Lung (tissue), 12 donors: ENCODE data around the gene KIAA1958. TPM values are rescaled to one million over a fixed set of nuclear protein-coding genes. Genes with fewer than 3 reads are reported as not detected.

Experiments
- ATAC-seq: fragments of 200-7000 bp; cut with Tn5 transposase; one replicate; pipeline ENCODE4 v1.9.1; 2020; ENCODE audit warnings: moderate number of reproducible peaks; ENCODE audit not compliant: insufficient read depth, low FRiP score
- DNase-seq, 3 donors: peaks; one replicate each; pipeline ENCODE4 v3.0.0-alpha.2; 2013 to 2017
- H3K27ac ChIP-seq, 2 donors: one replicate each; pipeline ENCODE4 v1.5.1; 2013; ENCODE audit warnings: mild to moderate bottlenecking in 2 of 2, moderate library complexity in 2 of 2, control low read depth in 1 of 2, inconsistent platforms in 1 of 2, low read depth in 1 of 2, low read length in 1 of 2
- H3K27me3 ChIP-seq, 3 donors: one replicate each; pipeline ENCODE4 v1.5.1; 2013; ENCODE audit warnings: low read length in 2 of 3; ENCODE audit not compliant: control insufficient read depth in 3 of 3, insufficient read depth in 3 of 3
- H3K36me3 ChIP-seq, 4 donors: one replicate each; pipeline ENCODE4 v1.5.1; 2013; ENCODE audit warnings: low read length in 4 of 4, mild to moderate bottlenecking in 1 of 4, moderate library complexity in 1 of 4; ENCODE audit not compliant: control insufficient read depth in 4 of 4, insufficient read depth in 4 of 4
- H3K4me1 ChIP-seq, 5 donors: one replicate each; pipeline ENCODE4 v1.5.1; 2013; ENCODE audit warnings: low read length in 5 of 5, mild to moderate bottlenecking in 2 of 5, moderate library complexity in 1 of 5; ENCODE audit not compliant: control insufficient read depth in 5 of 5, insufficient read depth in 5 of 5
- H3K4me3 ChIP-seq: one replicate; pipeline ENCODE4 v1.5.1; 2013; ENCODE audit warnings: mild to moderate bottlenecking, control low read depth, moderate library complexity
- H3K9ac ChIP-seq, 2 donors: one replicate each; pipeline ENCODE4 v1.5.1; 2013; ENCODE audit warnings: low read length in 2 of 2, control low read depth in 1 of 2; ENCODE audit not compliant: insufficient read depth in 1 of 2
- H3K9me3 ChIP-seq, 4 donors: one replicate each; pipeline ENCODE4 v1.5.1; 2013; ENCODE audit warnings: low read length in 3 of 4, mild to moderate bottlenecking in 1 of 4, moderate library complexity in 1 of 4; ENCODE audit not compliant: control insufficient read depth in 4 of 4, insufficient read depth in 3 of 4
- CTCF ChIP-seq: IDR thresholded peaks from 2 replicates; pipeline ENCODE4 v1.5.1; 2012; ENCODE audit warnings: mild to moderate bottlenecking; ENCODE audit errors: control extremely low read depth, extremely low read depth
- WGBS, 2 donors: extraction: QIAGEN DNeasy Blood & Tissue Kit; methylation state at CpG; one replicate each; pipeline ENCODE4 v1.1.7; 2013; 5-methylcytosine and 5-hydroxymethylcytosine counted together
- polyA plus RNA-seq, 2 donors: library from polyadenylated mRNA; stranded (reverse); fragments of 200-250 nt; gene quantifications; one replicate each; pipeline ENCODE4 v1.2.1, GENCODE V29; 2013
- total RNA-seq, 2 donors: library from RNA; depleted of rRNA in 1 of 2; stranded (reverse); fragments of >200 nt in 1 of 2; gene quantifications; one replicate each; pipeline ENCODE4 v1.2.1, GENCODE V29; 2014 to 2021
- donor health status: control.
- donor health status: control.
- donor health status: Bipolar disorder and iron deficiency.
- donor health status: healthy.
- donor health status: DM: yes; HTN: yes; CAD: no.

The KIAA1958 gene
- total and polyA plus RNA-seq, 4 donors: 2.0 to 24.0 (median 6.8) TPM

GRCh38 chr9:112554516-112554915 is 67.9 kb downstream of the KIAA1958 start:
- Histone ChIP-seq H3K9ac (no peak overlapping the region), H3K4me3 (no peak overlapping the region), H3K27me3 (no peaks in the 10 kb centered on the region), H3K36me3 (no peaks in the 10 kb centered on the region), H3K27ac (no peak overlapping the region), H3K4me1 (peaks cover 0 to 21% (median 3%) of the 10 kb centered on the region in 5 donors), H3K9me3 (no peaks in the 10 kb centered on the region)
- WGBS, 2 donors: 44 to 100% methylated on average over 1 of the region's 1 CpG
- ATAC-seq (no peak), DNase-seq (no peak)
- no peak for TF ChIP-seq CTCF

GRCh38 chr9:112555101-112555643 is 68.5 kb downstream of the KIAA1958 start:
- no peak for ATAC-seq
- H3K27me3 ChIP-seq: no peaks in the 10 kb centered on the region
- H3K36me3 ChIP-seq: no peaks in the 10 kb centered on the region
- DNase-seq: no peak
- peaks cover 0 to 21% (median 3%) of the 10 kb centered on the region in 5 donors for H3K4me1 ChIP-seq
- H3K27ac ChIP-seq: no peak overlapping the region
- H3K9me3 ChIP-seq: no peaks in the 10 kb centered on the region
- WGBS, 2 donors: 99 to 100% methylated on average over 3 of the region's 3 CpGs
- H3K9ac ChIP-seq: no peak overlapping the region
- no peak for TF ChIP-seq CTCF
- no peak overlapping the region for H3K4me3 ChIP-seq

GRCh38 chr9:112555844-112556482 is 69.3 kb downstream of the KIAA1958 start:
- Histone ChIP-seq H3K36me3 (no peaks in the 10 kb centered on the region), H3K4me1 (peaks cover 0 to 21% (median 3%) of the 10 kb centered on the region in 5 donors), H3K4me3 (no peak overlapping the region), H3K9ac (no peak overlapping the region), H3K9me3 (no peaks in the 10 kb centered on the region), H3K27ac (no peak overlapping the region), H3K27me3 (no peaks in the 10 kb centered on the region)
- no peak for ATAC-seq
- TF ChIP-seq CTCF: no peak
- 94 to 95% methylated on average over 9 of the region's 9 CpGs for WGBS, 2 donors
- DNase-seq: no peak
